ENCODE results near the gene AADACL2. TPM values are rescaled to one million over a fixed set of nuclear protein-coding genes. Genes with fewer than 3 reads are reported as not detected.

AADACL2 gene
- total and polyA plus RNA-seq, 2 experiments from 2014 or later, result not detected

DNA sequence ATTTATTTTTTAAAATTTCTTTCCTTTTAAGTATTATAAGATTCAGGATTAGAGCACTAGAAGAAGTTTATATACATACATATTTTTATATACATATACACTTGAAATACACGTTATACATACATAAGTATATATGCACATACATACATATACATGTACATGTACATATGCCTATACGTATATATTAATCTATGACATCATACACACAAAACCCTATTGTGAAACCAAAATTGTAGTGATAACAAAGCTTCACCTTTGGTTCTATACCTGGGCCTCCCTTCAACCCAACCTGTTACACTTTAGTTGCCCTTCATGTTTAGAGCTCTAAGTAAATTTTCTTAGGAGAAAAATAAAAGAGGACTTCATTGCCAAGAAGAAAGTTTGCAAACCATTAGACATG lies 17.0 kb downstream of the AADACL2 start (continued):
- TF ChIP-seq, protein P1, sequence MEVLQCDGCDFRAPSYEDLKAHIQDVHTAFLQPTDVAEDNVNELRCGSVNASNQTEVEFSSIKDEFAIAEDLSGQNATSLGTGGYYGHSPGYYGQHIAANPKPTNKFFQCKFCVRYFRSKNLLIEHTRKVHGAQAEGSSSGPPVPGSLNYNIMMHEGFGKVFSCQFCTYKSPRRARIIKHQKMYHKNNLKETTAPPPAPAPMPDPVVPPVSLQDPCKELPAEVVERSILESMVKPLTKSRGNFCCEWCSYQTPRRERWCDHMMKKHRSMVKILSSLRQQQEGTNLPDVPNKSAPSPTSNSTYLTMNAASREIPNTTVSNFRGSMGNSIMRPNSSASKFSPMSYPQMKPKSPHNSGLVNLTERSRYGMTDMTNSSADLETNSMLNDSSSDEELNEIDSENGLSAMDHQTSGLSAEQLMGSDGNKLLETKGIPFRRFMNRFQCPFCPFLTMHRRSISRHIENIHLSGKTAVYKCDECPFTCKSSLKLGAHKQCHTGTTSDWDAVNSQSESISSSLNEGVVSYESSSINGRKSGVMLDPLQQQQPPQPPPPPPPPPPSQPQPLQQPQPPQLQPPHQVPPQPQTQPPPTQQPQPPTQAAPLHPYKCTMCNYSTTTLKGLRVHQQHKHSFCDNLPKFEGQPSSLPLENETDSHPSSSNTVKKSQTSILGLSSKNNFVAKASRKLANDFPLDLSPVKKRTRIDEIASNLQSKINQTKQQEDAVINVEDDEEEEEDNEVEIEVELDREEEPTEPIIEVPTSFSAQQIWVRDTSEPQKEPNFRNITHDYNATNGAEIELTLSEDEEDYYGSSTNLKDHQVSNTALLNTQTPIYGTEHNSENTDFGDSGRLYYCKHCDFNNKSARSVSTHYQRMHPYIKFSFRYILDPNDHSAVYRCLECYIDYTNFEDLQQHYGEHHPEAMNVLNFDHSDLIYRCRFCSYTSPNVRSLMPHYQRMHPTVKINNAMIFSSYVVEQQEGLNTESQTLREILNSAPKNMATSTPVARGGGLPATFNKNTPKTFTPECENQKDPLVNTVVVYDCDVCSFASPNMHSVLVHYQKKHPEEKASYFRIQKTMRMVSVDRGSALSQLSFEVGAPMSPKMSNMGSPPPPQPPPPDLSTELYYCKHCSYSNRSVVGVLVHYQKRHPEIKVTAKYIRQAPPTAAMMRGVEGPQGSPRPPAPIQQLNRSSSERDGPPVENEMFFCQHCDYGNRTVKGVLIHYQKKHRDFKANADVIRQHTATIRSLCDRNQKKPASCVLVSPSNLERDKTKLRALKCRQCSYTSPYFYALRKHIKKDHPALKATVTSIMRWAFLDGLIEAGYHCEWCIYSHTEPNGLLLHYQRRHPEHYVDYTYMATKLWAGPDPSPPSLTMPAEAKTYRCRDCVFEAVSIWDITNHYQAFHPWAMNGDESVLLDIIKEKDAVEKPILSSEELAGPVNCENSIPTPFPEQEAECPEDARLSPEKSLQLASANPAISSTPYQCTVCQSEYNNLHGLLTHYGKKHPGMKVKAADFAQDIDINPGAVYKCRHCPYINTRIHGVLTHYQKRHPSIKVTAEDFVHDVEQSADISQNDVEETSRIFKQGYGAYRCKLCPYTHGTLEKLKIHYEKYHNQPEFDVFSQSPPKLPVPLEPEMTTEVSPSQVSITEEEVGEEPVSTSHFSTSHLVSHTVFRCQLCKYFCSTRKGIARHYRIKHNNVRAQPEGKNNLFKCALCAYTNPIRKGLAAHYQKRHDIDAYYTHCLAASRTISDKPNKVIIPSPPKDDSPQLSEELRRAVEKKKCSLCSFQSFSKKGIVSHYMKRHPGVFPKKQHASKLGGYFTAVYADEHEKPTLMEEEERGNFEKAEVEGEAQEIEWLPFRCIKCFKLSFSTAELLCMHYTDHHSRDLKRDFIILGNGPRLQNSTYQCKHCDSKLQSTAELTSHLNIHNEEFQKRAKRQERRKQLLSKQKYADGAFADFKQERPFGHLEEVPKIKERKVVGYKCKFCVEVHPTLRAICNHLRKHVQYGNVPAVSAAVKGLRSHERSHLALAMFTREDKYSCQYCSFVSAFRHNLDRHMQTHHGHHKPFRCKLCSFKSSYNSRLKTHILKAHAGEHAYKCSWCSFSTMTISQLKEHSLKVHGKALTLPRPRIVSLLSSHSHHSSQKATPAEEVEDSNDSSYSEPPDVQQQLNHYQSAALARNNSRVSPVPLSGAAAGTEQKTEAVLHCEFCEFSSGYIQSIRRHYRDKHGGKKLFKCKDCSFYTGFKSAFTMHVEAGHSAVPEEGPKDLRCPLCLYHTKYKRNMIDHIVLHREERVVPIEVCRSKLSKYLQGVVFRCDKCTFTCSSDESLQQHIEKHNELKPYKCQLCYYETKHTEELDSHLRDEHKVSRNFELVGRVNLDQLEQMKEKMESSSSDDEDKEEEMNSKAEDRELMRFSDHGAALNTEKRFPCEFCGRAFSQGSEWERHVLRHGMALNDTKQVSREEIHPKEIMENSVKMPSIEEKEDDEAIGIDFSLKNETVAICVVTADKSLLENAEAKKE (CRISPR knock-in tag; IDR thresholded peaks at IDR 0.05), result no peak

DNA sequence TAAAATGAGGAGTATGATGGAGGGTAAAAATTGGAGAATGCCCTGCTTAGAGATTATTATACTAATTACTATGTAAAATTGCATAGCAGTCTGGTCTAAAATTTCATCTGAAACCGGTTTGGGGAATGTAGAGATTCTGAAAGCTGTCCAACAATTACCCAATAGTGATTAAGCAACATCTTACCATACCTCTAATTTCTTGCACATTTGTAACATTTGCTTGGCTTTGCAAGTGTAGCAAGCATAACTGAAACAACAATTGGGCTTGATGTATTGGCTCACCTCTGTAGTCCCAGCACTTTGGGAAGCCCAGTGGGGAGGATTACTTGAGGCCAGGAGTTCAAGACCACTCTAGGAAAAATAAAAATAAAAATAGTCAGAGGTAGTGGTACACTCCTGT lies 17.4 kb downstream of the AADACL2 start:
- Histone ChIP-seq H3K79me2 (replicated peaks; ENCODE audit: insufficient read depth) (no peaks in the 10 kb centered on the region), H3F3A (replicated peaks; ENCODE audit: low read depth) (no peaks in the 10 kb centered on the region), H3K9me2 (ENCODE audit: insufficient read depth) (no peaks in the 10 kb centered on the region; the same call in 1 of the 2 replicates), H3K36me3 (ENCODE audit: insufficient read depth) (no peaks in the 10 kb centered on the region), H3K27me3 (ENCODE audit: insufficient read depth) (no peaks in the 10 kb centered on the region), H2AFZ (no peak overlapping the region), H3K4me1 (ENCODE audit: insufficient read depth) (no peaks in the 10 kb centered on the region), H4K20me1 (replicated peaks; ENCODE audit: insufficient read depth) (no peaks in the 10 kb centered on the region), H3K4me3 (no peak overlapping the region), H3K27ac (ENCODE audit: low read depth) (no peak overlapping the region), H3K4me2 (no peak overlapping the region)
- Mint-ChIP-seq H3K4me3 (no peak overlapping the region), H3K27ac (no peak overlapping the region), H3K4me1 (no peaks in the 10 kb centered on the region), H3K9me3 (peaks cover 8% of the 10 kb centered on the region; the same call in 2 of the 3 replicates), H3K36me3 (ENCODE audit: low read depth) (peaks cover 5% of the 10 kb centered on the region; the same call in 2 of the 3 replicates), H3K27me3 (ENCODE audit: insufficient read depth, low read depth, poor library complexity) (peaks cover 4% of the 10 kb centered on the region)
- ATAC-seq (no peak), DNase-seq (ENCODE audit: low spot score) (no peak)
- no peak for TF ChIP-seq NANOG (IDR thresholded peaks at IDR 0.05; ENCODE audit: borderline replicate concordance)

DNA sequence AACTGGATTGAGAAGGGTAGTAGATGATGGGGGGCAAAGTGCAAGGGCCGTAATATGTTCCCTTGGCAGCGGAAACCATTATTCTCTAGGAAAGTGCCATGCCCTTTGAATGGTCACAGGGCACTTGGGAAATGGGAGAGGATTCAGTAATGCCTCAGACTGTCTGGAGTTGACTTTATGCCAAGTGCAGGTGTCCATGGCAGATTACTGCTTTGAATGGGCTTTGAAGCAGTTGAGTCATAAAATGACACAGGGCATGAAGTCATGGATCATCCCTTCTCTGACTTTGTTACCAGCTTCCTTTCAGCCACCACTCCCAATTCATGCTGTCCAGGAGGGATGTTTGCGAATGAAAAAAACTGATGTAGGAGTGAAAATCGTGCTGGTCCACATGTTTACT lies 20.1 kb downstream of the AADACL2 start:
- H3K4me3 Mint-ChIP-seq, result no peak overlapping the region
- no peak for DNase-seq (ENCODE audit: low spot score)
- no peak overlapping the region for H3K4me3 ChIP-seq
- no peaks in the 10 kb centered on the region for H3K4me1 Mint-ChIP-seq
- H3K36me3 Mint-ChIP-seq (ENCODE audit: low read depth), result no peaks in the 10 kb centered on the region
- ATAC-seq, result no peak
- no peaks in the 10 kb centered on the region for H3K79me2 ChIP-seq (replicated peaks; ENCODE audit: insufficient read depth)
- TF ChIP-seq STAT1 (IDR thresholded peaks at IDR 0.05; ENCODE audit: unreplicated experiment), result no peak
- no peak overlapping the region for H3K27ac Mint-ChIP-seq
- no peak overlapping the region for H2AFZ ChIP-seq
- no peaks in the 10 kb centered on the region for H3K36me3 ChIP-seq (ENCODE audit: insufficient read depth)
- no peak overlapping the region for H3K27ac ChIP-seq (ENCODE audit: low read depth)
- H3K4me2 ChIP-seq, result no peak overlapping the region
- H3K27me3 Mint-ChIP-seq (ENCODE audit: insufficient read depth, low read depth, poor library complexity), result peaks cover 4% of the 10 kb centered on the region
- H3K27me3 ChIP-seq (ENCODE audit: insufficient read depth), result no peaks in the 10 kb centered on the region
- H4K20me1 ChIP-seq (replicated peaks; ENCODE audit: insufficient read depth), result no peaks in the 10 kb centered on the region
- no peaks in the 10 kb centered on the region for H3F3A ChIP-seq (replicated peaks; ENCODE audit: low read depth)
- no peaks in the 10 kb centered on the region; the same call in 1 of the 2 replicates for H3K9me2 ChIP-seq (ENCODE audit: insufficient read depth)
- 0 out of 3 replicates have a peak, but pooled peaks cover 3% of the 10 kb centered on the region for H3K9me3 Mint-ChIP-seq
- H3K4me1 ChIP-seq (ENCODE audit: insufficient read depth), result no peaks in the 10 kb centered on the region
